Testis (tissue), 3 donors: ENCODE measurements around the gene ABCG1. TPM values are rescaled to one million over a fixed set of nuclear protein-coding genes. Genes with fewer than 3 reads are reported as not detected.

ENCODE experiments used
- DNase-seq: peaks from one replicate; pipeline ENCODE4 v3.0.0-alpha.2; 2019
- H3K27ac ChIP-seq, 2 donors: fragments of 200-600 bp; sonication (generic); one replicate each; pipeline ENCODE4 v1.5.1; 2019
- H3K27me3 ChIP-seq: fragments of 200-600 bp; sonication (generic); one replicate; pipeline ENCODE4 v1.5.1; 2019
- H3K36me3 ChIP-seq: fragments of 200-600 bp; sonication (generic); one replicate; pipeline ENCODE4 v1.5.1; 2017; ENCODE audit warnings: low read depth; ENCODE audit errors: missing control alignments
- H3K4me1 ChIP-seq: fragments of 200-600 bp; sonication (generic); one replicate; pipeline ENCODE4 v1.5.1; 2019
- H3K4me3 ChIP-seq, 2 donors: fragments of 200-600 bp; sonication (generic); one replicate each; pipeline ENCODE4 v1.5.1; 2017 to 2019
- H3K9me3 ChIP-seq: fragments of 200-600 bp; sonication (generic); one replicate; pipeline ENCODE4 v1.5.1; 2017
- POLR2A ChIP-seq: fragments of 450-650 bp; IDR thresholded peaks from one replicate; pipeline ENCODE4 v1.6.1; 2017; ENCODE audit warnings: antibody characterized with exemption, mild to moderate bottlenecking, moderate library complexity
- WGBS, 2 donors: methylation state at CpG; one replicate each; pipeline ENCODE4 v1.1.5; 2018; 5-methylcytosine and 5-hydroxymethylcytosine counted together
- intact Hi-C: fragments of 100-400 bp; cut with DNase I; formaldehyde crosslinking; loops from one replicate; pipeline ENCODE4 v1.15.1; 2023; ENCODE audit warnings: low total_unique reads
- polyA plus RNA-seq: library from polyadenylated mRNA; stranded (reverse); fragments of 350-450 nt; fragmentation: Illumina TruSeq; extraction: RNeasy Lipid Tissue Mini Kit (QIAGEN cat#74804); gene quantifications from one replicate; pipeline ENCODE4 v1.2.3, GENCODE V29; 2014; ENCODE audit warnings: low read depth, low replicate concordance; ENCODE audit not compliant: insufficient read depth
- total RNA-seq, 2 donors: library from RNA; depleted of rRNA; stranded (reverse); fragments of >200 nt; gene quantifications; one replicate each; pipeline ENCODE4 v1.2.3, GENCODE V29; 2016
- TF ChIP-seq, protein P1 (sequence below), 3 experiments: fragments of 450-650 bp in 2 of 3; fragments of 200-600 bp in 1 of 3; sonication (generic) in 1 of 3; IDR thresholded peaks; one replicate each; pipeline ENCODE4 v1.5.1; 2016 to 2019; ENCODE audit warnings: antibody characterized with exemption in 3 of 3, mild to moderate bottlenecking in 2 of 3, moderate library complexity in 1 of 3

Gene ABCG1
- total and polyA plus RNA-seq, 3 donors from 2014 or later: 4.6 to 5.9 (median 5.1) TPM

DNA sequence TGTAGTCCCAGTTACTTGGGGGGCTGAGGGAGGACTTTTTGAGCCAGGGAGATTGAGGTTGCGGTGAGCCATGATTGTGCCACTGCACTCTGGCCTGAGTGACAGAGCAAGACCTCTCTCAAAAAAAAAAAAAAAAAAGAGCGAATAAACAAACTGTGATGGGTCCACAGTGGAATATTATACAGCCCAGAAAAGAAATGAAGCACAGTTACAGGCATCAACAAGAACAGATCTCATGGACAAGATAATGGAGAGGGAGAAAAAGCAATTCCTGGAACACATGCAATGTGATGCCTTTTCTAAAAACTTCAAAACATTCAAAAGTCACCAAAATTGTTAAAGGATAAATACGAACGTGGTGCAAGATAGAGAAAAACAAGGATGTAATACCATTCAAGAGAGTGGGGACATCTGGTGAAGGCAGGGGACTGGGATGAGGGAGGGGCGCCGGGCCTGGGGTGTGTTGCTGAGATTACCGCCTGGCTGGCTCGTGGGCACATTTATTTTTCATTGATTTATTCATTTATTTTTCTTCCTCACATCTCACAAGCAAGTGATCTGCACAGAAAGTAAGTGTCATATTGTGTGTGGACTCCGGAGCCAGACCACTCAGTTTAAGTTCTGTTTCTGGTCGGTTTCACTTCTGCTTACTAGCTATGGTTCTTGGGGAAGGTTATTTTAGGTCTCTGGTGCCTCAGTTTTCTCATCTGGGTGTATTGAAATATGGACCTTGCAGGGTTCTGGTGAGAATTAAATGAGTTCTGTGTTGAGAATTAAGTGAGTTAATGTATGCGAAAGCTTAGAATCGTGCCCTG, 30.1 kb downstream of the ABCG1 start:
- Histone ChIP-seq H3K27ac (no peak overlapping the region), H3K36me3 (no peaks in the 10 kb centered on the region), H3K4me3 (no peak overlapping the region), H3K27me3 (no peaks in the 10 kb centered on the region), H3K9me3 (no peaks in the 10 kb centered on the region), H3K4me1 (peaks cover 3% of the 10 kb centered on the region)
- intact Hi-C loops: no loop called here
- TF ChIP-seq, protein P1, sequence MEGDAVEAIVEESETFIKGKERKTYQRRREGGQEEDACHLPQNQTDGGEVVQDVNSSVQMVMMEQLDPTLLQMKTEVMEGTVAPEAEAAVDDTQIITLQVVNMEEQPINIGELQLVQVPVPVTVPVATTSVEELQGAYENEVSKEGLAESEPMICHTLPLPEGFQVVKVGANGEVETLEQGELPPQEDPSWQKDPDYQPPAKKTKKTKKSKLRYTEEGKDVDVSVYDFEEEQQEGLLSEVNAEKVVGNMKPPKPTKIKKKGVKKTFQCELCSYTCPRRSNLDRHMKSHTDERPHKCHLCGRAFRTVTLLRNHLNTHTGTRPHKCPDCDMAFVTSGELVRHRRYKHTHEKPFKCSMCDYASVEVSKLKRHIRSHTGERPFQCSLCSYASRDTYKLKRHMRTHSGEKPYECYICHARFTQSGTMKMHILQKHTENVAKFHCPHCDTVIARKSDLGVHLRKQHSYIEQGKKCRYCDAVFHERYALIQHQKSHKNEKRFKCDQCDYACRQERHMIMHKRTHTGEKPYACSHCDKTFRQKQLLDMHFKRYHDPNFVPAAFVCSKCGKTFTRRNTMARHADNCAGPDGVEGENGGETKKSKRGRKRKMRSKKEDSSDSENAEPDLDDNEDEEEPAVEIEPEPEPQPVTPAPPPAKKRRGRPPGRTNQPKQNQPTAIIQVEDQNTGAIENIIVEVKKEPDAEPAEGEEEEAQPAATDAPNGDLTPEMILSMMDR (IDR thresholded peaks at IDR 0.05): no peak
- TF ChIP-seq POLR2A: no peak
- 88 to 90% methylated on average over 12 of the region's 12 CpGs for WGBS, 2 donors
- no peak for DNase-seq

DNA sequence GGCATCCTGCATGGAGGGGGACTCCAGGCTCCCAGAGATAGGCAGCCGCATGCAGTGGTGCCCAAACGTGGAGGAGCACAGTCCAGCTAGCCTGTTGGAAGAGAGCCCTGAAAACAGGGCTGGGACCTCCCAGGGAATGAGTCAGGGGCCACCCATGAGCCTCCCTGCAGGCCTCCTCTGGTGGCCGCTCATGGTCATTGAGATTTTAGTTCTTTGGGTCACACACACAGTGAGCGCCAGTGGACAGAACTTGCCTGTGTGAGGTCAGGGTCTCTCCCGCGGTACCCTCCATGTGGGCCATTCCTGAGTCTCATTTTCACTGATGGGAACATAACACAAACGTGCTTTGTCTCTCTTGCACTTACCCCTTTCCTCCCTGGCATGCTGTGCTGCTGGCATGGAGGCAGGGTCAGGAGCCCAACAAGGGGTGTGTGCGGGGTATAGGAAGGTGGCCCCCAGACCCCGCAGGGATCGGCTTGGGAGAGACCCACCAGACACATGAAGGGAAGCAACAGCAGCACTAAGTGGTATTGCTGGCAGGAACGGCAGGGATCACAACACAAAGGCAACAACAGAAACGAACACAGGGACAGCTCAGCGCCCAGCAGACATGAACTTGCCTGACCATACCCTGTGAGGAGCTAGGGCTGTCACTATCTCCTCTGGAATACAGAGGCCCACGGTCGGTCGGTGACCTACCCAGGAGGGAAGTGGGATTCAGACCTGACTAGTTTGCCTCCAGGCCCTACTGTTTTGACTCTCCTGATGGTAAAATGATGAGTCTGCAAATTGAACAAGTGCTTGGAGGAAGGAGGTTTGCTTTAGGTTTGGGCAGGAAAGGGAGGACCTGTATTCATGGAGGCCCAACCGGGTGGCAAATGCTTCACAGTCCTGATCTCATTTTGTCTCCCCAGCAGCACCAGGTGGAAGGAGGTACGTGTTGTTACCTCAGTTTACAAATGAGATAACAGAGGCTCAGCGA, 31.8 kb downstream of the ABCG1 start:
- Histone ChIP-seq H3K4me3 (no peak overlapping the region), H3K4me1 (no peaks in the 10 kb centered on the region), H3K36me3 (no peaks in the 10 kb centered on the region), H3K9me3 (no peaks in the 10 kb centered on the region), H3K27me3 (no peaks in the 10 kb centered on the region), H3K27ac (no peak overlapping the region)
- DNase-seq: no peak
- TF ChIP-seq, protein P1 (IDR thresholded peaks at IDR 0.05): no peak
- no peak for TF ChIP-seq POLR2A
- intact Hi-C loops: loop anchor here (10.0 kb wide), 1 partner anchor 106 kb away; no protein-coding TSS in a partner anchor
- WGBS, 2 donors: 85 to 89% methylated on average over 15 to 19 of the region's 19 CpGs

GRCh38 chr21:42251654-42252324, 32.8 kb downstream of the ABCG1 start:
- Histone ChIP-seq H3K27me3 (no peaks in the 10 kb centered on the region), H3K27ac (no peak overlapping the region), H3K4me3 (no peak overlapping the region), H3K9me3 (no peaks in the 10 kb centered on the region), H3K36me3 (no peaks in the 10 kb centered on the region), H3K4me1 (no peaks in the 10 kb centered on the region)
- WGBS, 2 donors: 88 to 92% methylated on average over 8 to 13 of the region's 13 CpGs
- TF ChIP-seq POLR2A: no peak
- TF ChIP-seq, protein P1 (IDR thresholded peaks at IDR 0.05): no peak
- intact Hi-C loops: loop anchor here (10.0 kb wide), 1 partner anchor 107 kb away; no protein-coding TSS in a partner anchor
- no peak for DNase-seq

DNA sequence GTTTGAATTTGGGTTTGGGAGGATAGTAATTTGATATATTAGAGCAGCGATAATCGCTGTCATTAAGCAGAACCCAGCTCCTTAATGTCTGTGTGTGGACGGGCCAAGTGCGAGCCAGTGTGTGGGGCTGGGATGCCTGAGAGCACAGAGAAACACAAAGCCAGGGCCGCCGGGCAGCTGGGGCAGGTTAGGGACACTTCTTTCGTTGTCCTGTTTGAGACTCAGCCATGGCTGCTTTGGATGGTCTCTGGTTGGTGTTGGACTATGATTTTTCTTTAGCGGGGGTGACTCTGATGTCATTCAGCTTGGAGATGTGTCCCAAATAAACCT, 33.4 kb downstream of the ABCG1 start:
- WGBS, 2 donors: 93 to 94% methylated on average over 8 of the region's 8 CpGs
- no peak for DNase-seq
- Histone ChIP-seq H3K4me1 (peaks cover 4% of the 10 kb centered on the region), H3K36me3 (no peaks in the 10 kb centered on the region), H3K27me3 (no peaks in the 10 kb centered on the region), H3K9me3 (no peaks in the 10 kb centered on the region), H3K4me3 (no peak overlapping the region), H3K27ac (no peak overlapping the region)
- TF ChIP-seq, protein P1 (IDR thresholded peaks at IDR 0.05): no peak
- TF ChIP-seq POLR2A: no peak
- intact Hi-C loops: loop anchor here (10.0 kb wide), 1 partner anchor 107 kb away; no protein-coding TSS in a partner anchor
